ENCODE measurements around the gene PP2D1. TPM values are rescaled to one million over a fixed set of nuclear protein-coding genes. Genes with fewer than 3 reads are reported as not detected.
"Not testable (repeated sequence)": the region's sequence is repeated elsewhere in the genome, so short reads cannot be mapped to it uniquely, and the experiment has no call there.

Gene PP2D1
- total RNA-seq, 4 donors from 2014 or later, result not detected

- no peak overlapping the region for H3K4me3 ChIP-seq
- 76 to 77% methylated on average over 4 of the region's 4 CpGs for WGBS, 2 donors (ENCODE audit: low coverage in 1 of 2)
- TF ChIP-seq EP300 (IDR thresholded peaks at IDR 0.05) (no peak), POLR2A (IDR thresholded peaks at IDR 0.05) (no peak), POLR2AphosphoS5 (IDR thresholded peaks at IDR 0.05) (no peak), CTCF (IDR thresholded peaks at IDR 0.05) (no peak)
- H3K9me3 ChIP-seq, result no peaks in the 10 kb centered on the region
- no peak for ATAC-seq
- H3K27ac ChIP-seq, result no peak overlapping the region
- peaks cover 0 to 52% (median 0%) of the 10 kb centered on the region in 3 donors for H3K4me1 ChIP-seq
- peaks cover 0 to 8% of the 10 kb centered on the region in 2 donors for H3K36me3 ChIP-seq
- H3K27me3 ChIP-seq, result no peaks in the 10 kb centered on the region
Observed at GRCh38 chr3:19960696-19961095, 51.4 kb downstream of the PP2D1 start.

GRCh38 chr3:19959505-19959904 is 52.6 kb downstream of the PP2D1 start:
- ATAC-seq, result no peak
- Histone ChIP-seq H3K4me1 (peaks cover 0 to 57% (median 0%) of the 10 kb centered on the region in 3 donors), H3K27me3 (no peaks in the 10 kb centered on the region), H3K9me3 (no peaks in the 10 kb centered on the region), H3K36me3 (peaks cover 0 to 15% of the 10 kb centered on the region in 2 donors), H3K27ac (no peak overlapping the region), H3K4me3 (no peak overlapping the region)
- WGBS, 2 donors (ENCODE audit: low coverage in 1 of 2), result 100% methylated on average over 1 to 2 of the region's 4 CpGs
- TF ChIP-seq POLR2AphosphoS5 (IDR thresholded peaks at IDR 0.05) (no peak), CTCF (IDR thresholded peaks at IDR 0.05) (no peak), POLR2A (IDR thresholded peaks at IDR 0.05) (no peak), EP300 (IDR thresholded peaks at IDR 0.05) (no peak)

GRCh38 chr3:19957354-19957753 is 54.7 kb downstream of the PP2D1 start:
- not testable (repeated sequence) for H3K27me3 ChIP-seq, H3K9me3 ChIP-seq, H3K27ac ChIP-seq, H3K4me3 ChIP-seq, ATAC-seq
- H3K36me3 ChIP-seq, result peaks cover 0 to 37% of the 10 kb centered on the region in 2 donors
- H3K4me1 ChIP-seq, result peaks cover 0 to 62% (median 0%) of the 10 kb centered on the region in 3 donors
- 80 to 88% methylated on average over 1 to 8 of the region's 9 CpGs for WGBS, 2 donors (ENCODE audit: low coverage in 1 of 2)

GRCh38 chr3:19954676-19955075 is 57.4 kb downstream of the PP2D1 start:
- H3K27me3 ChIP-seq, result no peaks in the 10 kb centered on the region
- H3K9me3 ChIP-seq, result no peaks in the 10 kb centered on the region
- ATAC-seq, result no peak
- H3K4me3 ChIP-seq, result no peak overlapping the region
- WGBS, 2 donors (ENCODE audit: low coverage in 1 of 2), result 93 to 100% methylated on average over 1 to 4 of the region's 4 CpGs
- H3K4me1 ChIP-seq, result peaks cover 0 to 72% (median 0%) of the 10 kb centered on the region in 3 donors
- H3K27ac ChIP-seq, result no peak overlapping the region
- peaks cover 0 to 43% of the 10 kb centered on the region in 2 donors for H3K36me3 ChIP-seq
- TF ChIP-seq POLR2AphosphoS5 (IDR thresholded peaks at IDR 0.05), result no peak
- no peak for TF ChIP-seq EP300 (IDR thresholded peaks at IDR 0.05)
- no peak for TF ChIP-seq CTCF (IDR thresholded peaks at IDR 0.05)
- TF ChIP-seq POLR2A (IDR thresholded peaks at IDR 0.05), result no peak

- Histone ChIP-seq H3K27ac (no peak overlapping the region), H3K4me1 (peaks cover 6 to 72% (median 8%) of the 10 kb centered on the region in 3 donors), H3K36me3 (peaks cover 0 to 33% of the 10 kb centered on the region in 2 donors), H3K27me3 (no peaks in the 10 kb centered on the region), H3K4me3 (no peak overlapping the region), H3K9me3 (no peaks in the 10 kb centered on the region)
- no peak for ATAC-seq
- WGBS, 2 donors (ENCODE audit: low coverage in 1 of 2), result 81 to 93% methylated on average over 2 of the region's 2 CpGs
- TF ChIP-seq POLR2A (IDR thresholded peaks at IDR 0.05) (no peak), POLR2AphosphoS5 (IDR thresholded peaks at IDR 0.05) (no peak), CTCF (IDR thresholded peaks at IDR 0.05) (no peak)
Observed at GRCh38 chr3:19950316-19950715, 61.7 kb downstream of the PP2D1 start.
